Caco-2 (cell line): ENCODE data around the gene MAP4K1. TPM values are rescaled to one million over a fixed set of nuclear protein-coding genes. Genes with fewer than 3 reads are reported as not detected.

Experiments used
- BruUV-seq: library from RNA; stranded (reverse); fragments of 400-500 nt; replicated peaks from 2 replicates; lab custom pipeline; 2021; lab: Mats Ljungman, UMichigan
- CTCF ChIA-PET: fragments of 300-600 bp; sonication (Branson Sonifier 250); formaldehyde crosslinking; loops from one replicate; lab custom pipeline; 2022; ENCODE audit warnings: antibody characterized with exemption; lab: Charles Lee
- POLR2A ChIA-PET: fragments of 300-600 bp; sonication (Branson Sonifier 250); formaldehyde crosslinking; loops from one replicate; lab custom pipeline; 2022; ENCODE audit warnings: antibody characterized with exemption; lab: Charles Lee
- DNase-seq, 2 experiments: peaks; one replicate each; pipeline versions ENCODE4 v3.0.0 to v3.0.0-alpha.2; 2020 to 2022
- H3K27me3 ChIP-seq: replicated peaks from 2 replicates; pipeline ENCODE4 v1.6.0; 2011; ENCODE audit warnings: low read length; ENCODE audit not compliant: control insufficient read depth, insufficient read depth
- H3K36me3 ChIP-seq: 2 replicates; pipeline ENCODE4 v1.5.1; 2011; ENCODE audit warnings: low read length; ENCODE audit not compliant: control insufficient read depth, insufficient read depth
- H3K4me1 ChIP-seq: fragments of 250-450 bp; sonication (Bioruptor Pico); 2 replicates; pipeline ENCODE4 v1.5.1; 2020; ENCODE audit warnings: mild to moderate bottlenecking
- H3K4me3 ChIP-seq: 2 replicates; pipeline ENCODE4 v1.5.1; 2011; ENCODE audit warnings: low read depth, mild to moderate bottlenecking, control low read depth, low read length
- H3K9me3 ChIP-seq: fragments of 250-450 bp; sonication (Bioruptor Pico); 2 replicates; pipeline ENCODE4 v1.5.1; 2020; ENCODE audit warnings: mild to moderate bottlenecking, moderate library complexity
- H3K27ac Mint-ChIP-seq: one replicate; pipeline ENCODE4 v1.8.0; 2022; ENCODE audit warnings: mixed read lengths; ENCODE audit not compliant: unreplicated experiment
- H3K27me3 Mint-ChIP-seq: one replicate; pipeline ENCODE4 v1.8.0; 2022; ENCODE audit warnings: mixed read lengths; ENCODE audit not compliant: insufficient read depth, unreplicated experiment
- H3K36me3 Mint-ChIP-seq: one replicate; pipeline ENCODE4 v1.8.0; 2022; ENCODE audit warnings: mild to moderate bottlenecking, mixed read lengths; ENCODE audit not compliant: insufficient read depth, unreplicated experiment
- H3K4me1 Mint-ChIP-seq: one replicate; pipeline ENCODE4 v1.8.0; 2022; ENCODE audit warnings: low read depth, mixed read lengths; ENCODE audit not compliant: unreplicated experiment
- H3K4me3 Mint-ChIP-seq: one replicate; pipeline ENCODE4 v1.8.0; 2022; ENCODE audit warnings: mild to moderate bottlenecking, moderate library complexity, mixed read lengths; ENCODE audit not compliant: unreplicated experiment
- H3K9me3 Mint-ChIP-seq: one replicate; pipeline ENCODE4 v1.8.0; 2022; ENCODE audit warnings: mixed read lengths; ENCODE audit not compliant: unreplicated experiment
- intact Hi-C: fragments of 100-400 bp; cut with micrococcal nuclease; formaldehyde crosslinking; loops from one replicate; pipeline ENCODE4 v1.10.0; 2022; ENCODE audit not compliant: unreplicated experiment
- total RNA-seq: library from RNA; stranded (reverse); gene quantifications from 2 replicates; pipeline ENCODE4 v1.2.3, GENCODE V29; 2022
- TF ChIP-seq, protein P1 (sequence below), 2 experiments: fragments of 200-600 bp in 1 of 2; IDR thresholded peaks; 1 replicate in 1 of 2; 2 replicates in 1 of 2; pipeline versions ENCODE4 v1.5.1 to v1.8.0; 2011 to 2022; ENCODE audit warnings: antibody characterized with exemption in 1 of 2, control low read depth in 1 of 2, inconsistent platforms in 1 of 2, low read depth in 1 of 2, low read length in 1 of 2, mild to moderate bottlenecking in 1 of 2, moderate library complexity in 1 of 2; ENCODE audit not compliant: insufficient read depth in 1 of 2, severe bottlenecking in 1 of 2, unreplicated experiment in 1 of 2

Gene MAP4K1
- total RNA-seq, 1 experiment from 2014 or later: 1.7 TPM

DNA sequence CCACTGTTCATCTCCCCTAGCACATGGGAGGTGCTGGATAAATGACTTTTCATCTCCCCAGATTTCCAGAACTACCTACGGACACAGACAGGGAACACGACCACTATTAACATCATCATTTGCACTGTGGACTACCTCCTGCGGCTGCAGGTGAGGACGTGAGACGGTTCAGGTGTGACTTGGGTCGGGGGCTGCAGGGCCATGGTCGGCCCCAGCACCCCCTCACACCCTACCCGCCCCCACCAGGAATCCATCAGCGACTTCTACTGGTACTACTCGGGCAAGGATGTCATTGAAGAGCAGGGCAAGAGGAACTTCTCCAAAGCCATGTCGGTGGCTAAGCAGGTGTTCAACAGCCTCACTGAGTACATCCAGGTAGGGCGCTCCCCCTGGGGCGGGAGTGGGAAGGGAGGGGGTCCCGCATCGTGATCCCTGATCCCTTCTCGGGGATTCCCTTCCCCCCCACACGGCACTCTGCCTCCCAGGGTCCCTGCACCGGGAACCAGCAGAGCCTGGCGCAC, 74.4 kb downstream of the MAP4K1 start:
- Histone ChIP-seq H3K27me3 (no peaks in the 10 kb centered on the region), H3K4me3 (no peak overlapping the region), H3K4me1 (0 out of 2 replicates have a peak, but pooled peaks cover 9% of the 10 kb centered on the region), H3K36me3 (no peaks in the 10 kb centered on the region), H3K9me3 (no peaks in the 10 kb centered on the region)
- Mint-ChIP-seq H3K36me3 (no peaks in the 10 kb centered on the region), H3K4me1 (peaks cover 6% of the 10 kb centered on the region), H3K27me3 (no peaks in the 10 kb centered on the region), H3K4me3 (no peak overlapping the region), H3K9me3 (no peaks in the 10 kb centered on the region), H3K27ac (no peak overlapping the region)
- intact Hi-C loops: loop anchor here (5.0 to 10.0 kb wide), 2 partner anchors 74 to 191 kb away; partner anchors contain the start of genes EIF3K and MAP4K1
- POLR2A ChIA-PET: no interaction called here
- CTCF ChIA-PET: interaction anchor here (0.6 to 1.0 kb wide), 4 partner anchors 91 to 143 kb away, joined by 3 to 8 read pairs (median 4); partner anchors contain the start of gene FAM98C
- no TSS peak for BruUV-seq
- no peak for DNase-seq
- TF ChIP-seq, protein P1, sequence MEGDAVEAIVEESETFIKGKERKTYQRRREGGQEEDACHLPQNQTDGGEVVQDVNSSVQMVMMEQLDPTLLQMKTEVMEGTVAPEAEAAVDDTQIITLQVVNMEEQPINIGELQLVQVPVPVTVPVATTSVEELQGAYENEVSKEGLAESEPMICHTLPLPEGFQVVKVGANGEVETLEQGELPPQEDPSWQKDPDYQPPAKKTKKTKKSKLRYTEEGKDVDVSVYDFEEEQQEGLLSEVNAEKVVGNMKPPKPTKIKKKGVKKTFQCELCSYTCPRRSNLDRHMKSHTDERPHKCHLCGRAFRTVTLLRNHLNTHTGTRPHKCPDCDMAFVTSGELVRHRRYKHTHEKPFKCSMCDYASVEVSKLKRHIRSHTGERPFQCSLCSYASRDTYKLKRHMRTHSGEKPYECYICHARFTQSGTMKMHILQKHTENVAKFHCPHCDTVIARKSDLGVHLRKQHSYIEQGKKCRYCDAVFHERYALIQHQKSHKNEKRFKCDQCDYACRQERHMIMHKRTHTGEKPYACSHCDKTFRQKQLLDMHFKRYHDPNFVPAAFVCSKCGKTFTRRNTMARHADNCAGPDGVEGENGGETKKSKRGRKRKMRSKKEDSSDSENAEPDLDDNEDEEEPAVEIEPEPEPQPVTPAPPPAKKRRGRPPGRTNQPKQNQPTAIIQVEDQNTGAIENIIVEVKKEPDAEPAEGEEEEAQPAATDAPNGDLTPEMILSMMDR (IDR thresholded peaks at IDR 0.05; ENCODE audit: insufficient read depth in 1 of 2, low read depth in 1 of 2, low read length in 1 of 2, severe bottlenecking in 1 of 2, unreplicated experiment in 1 of 2): no peak

DNA sequence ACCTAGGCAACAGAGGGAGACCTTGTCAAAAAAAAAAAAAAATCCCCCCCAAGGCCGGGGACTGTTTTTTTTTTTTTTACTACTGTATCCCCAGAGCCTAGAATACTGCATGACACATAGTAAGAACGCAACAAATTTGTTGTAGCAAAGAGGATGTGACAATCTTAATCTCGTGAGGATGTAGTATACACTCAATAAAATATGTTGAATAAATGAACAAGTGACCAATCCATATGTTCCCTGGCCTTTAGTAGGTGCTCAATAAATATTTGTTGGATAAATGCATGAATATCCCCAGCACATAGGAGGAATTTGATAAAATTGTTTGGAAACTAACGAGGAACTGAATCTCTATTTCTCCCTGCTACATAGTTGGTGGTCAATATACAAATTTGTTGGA, 75.7 kb downstream of the MAP4K1 start:
- no peak for DNase-seq
- Histone ChIP-seq H3K27me3 (no peaks in the 10 kb centered on the region; the same call in 1 of the 2 replicates), H3K4me3 (no peak overlapping the region), H3K4me1 (0 out of 2 replicates have a peak, but pooled peaks cover 9% of the 10 kb centered on the region), H3K36me3 (no peaks in the 10 kb centered on the region), H3K9me3 (no peaks in the 10 kb centered on the region)
- Mint-ChIP-seq H3K9me3 (no peaks in the 10 kb centered on the region), H3K27me3 (no peaks in the 10 kb centered on the region), H3K4me1 (peaks cover 6% of the 10 kb centered on the region), H3K4me3 (no peak overlapping the region), H3K27ac (no peak overlapping the region), H3K36me3 (no peaks in the 10 kb centered on the region)
- CTCF ChIA-PET: no interaction called here
- TF ChIP-seq, protein P1 (IDR thresholded peaks at IDR 0.05; ENCODE audit: insufficient read depth in 1 of 2, low read depth in 1 of 2, low read length in 1 of 2, severe bottlenecking in 1 of 2, unreplicated experiment in 1 of 2): no peak
- intact Hi-C loops: loop anchor here (5.0 to 10.0 kb wide), 2 partner anchors 75 to 193 kb away; partner anchors contain the start of genes EIF3K and MAP4K1
- POLR2A ChIA-PET: no interaction called here
- no TSS peak for BruUV-seq

DNA sequence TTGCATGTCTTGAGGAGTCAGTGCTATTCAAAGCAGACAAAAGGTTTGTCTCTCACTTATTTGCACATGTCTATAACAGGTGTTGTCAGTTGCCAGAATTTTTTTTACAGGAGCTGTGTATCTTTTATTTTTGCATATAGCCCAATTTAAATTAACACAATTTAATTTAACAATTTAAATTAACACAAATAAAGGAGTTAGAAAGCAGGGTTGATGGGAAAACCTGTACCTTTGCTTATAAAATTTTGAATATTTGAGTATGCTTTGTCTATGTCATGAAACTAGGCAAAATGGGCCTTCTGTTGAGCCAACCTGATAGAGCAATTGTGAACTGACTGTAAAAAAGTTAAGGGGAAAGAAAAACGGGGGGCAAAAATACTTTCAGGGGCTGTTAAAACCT, 78.0 kb downstream of the MAP4K1 start:
- TF ChIP-seq, protein P1 (IDR thresholded peaks at IDR 0.05; ENCODE audit: insufficient read depth in 1 of 2, low read depth in 1 of 2, low read length in 1 of 2, severe bottlenecking in 1 of 2, unreplicated experiment in 1 of 2): no peak
- Histone ChIP-seq H3K4me3 (no peak overlapping the region), H3K4me1 (0 out of 2 replicates have a peak, but pooled peaks cover 9% of the 10 kb centered on the region), H3K36me3 (no peaks in the 10 kb centered on the region), H3K9me3 (peaks cover 10% of the 10 kb centered on the region), H3K27me3 (no peaks in the 10 kb centered on the region; the same call in none of the 2 replicates)
- intact Hi-C loops: loop anchor here (5.0 to 10.0 kb wide), 2 partner anchors 78 to 195 kb away; partner anchors contain the start of genes EIF3K and MAP4K1
- CTCF ChIA-PET: no interaction called here
- H3K4me3 Mint-ChIP-seq: no peak overlapping the region
- POLR2A ChIA-PET: no interaction called here
- H3K4me1 Mint-ChIP-seq: no peaks in the 10 kb centered on the region
- H3K36me3 Mint-ChIP-seq: no peaks in the 10 kb centered on the region
- BruUV-seq: no TSS peak
- no peak for DNase-seq
- H3K27ac Mint-ChIP-seq: no peak overlapping the region
- H3K27me3 Mint-ChIP-seq: peaks cover 4% of the 10 kb centered on the region
- peaks cover 22% of the 10 kb centered on the region for H3K9me3 Mint-ChIP-seq
